Upper lobe of left lung (tissue), 4 donors: Measurements from ENCODE around the gene STK33.

Source experiments
- POLR2A ChIP-seq, 4 donors: fragments of 450-650 bp; IDR thresholded peaks; one replicate each; pipeline ENCODE4 v1.5.1; 2016 to 2017; ENCODE audit warnings: antibody characterized with exemption in 4 of 4, mild to moderate bottlenecking in 2 of 4
- POLR2AphosphoS5 ChIP-seq, 2 donors: sonication (generic); formaldehyde crosslinking; IDR thresholded peaks; one replicate each; pipeline ENCODE4 v1.5.1; 2017; ENCODE audit warnings: antibody characterized with exemption in 2 of 2
- TF ChIP-seq, protein P1 (sequence below), 6 experiments: fragments of 450-650 bp in 4 of 6; fragments of 200-600 bp in 2 of 6; sonication (generic) in 2 of 6; IDR thresholded peaks; one replicate each; pipeline ENCODE4 v1.5.1; 2016 to 2019; ENCODE audit warnings: antibody characterized with exemption in 6 of 6

DNA sequence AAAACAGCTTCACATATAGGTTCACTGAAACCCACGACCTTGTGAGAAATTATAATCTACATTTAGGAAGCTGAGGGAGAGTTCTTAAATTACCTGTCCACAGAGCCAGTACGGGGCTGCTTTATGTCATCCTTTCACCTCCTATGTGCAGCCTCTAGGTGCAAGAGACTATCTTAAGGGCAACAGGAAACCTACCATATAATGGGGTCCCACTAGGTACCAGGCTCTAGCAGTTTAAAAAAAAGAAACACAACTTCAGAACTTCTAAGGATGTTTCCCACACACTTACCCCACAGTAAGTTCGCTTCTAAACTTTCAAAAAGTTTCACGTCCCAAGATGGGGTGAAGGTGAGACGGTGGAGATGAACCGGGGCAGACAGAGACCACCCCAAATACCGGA lies 573 bp downstream of the STK33 start:
- TF ChIP-seq, protein P1, sequence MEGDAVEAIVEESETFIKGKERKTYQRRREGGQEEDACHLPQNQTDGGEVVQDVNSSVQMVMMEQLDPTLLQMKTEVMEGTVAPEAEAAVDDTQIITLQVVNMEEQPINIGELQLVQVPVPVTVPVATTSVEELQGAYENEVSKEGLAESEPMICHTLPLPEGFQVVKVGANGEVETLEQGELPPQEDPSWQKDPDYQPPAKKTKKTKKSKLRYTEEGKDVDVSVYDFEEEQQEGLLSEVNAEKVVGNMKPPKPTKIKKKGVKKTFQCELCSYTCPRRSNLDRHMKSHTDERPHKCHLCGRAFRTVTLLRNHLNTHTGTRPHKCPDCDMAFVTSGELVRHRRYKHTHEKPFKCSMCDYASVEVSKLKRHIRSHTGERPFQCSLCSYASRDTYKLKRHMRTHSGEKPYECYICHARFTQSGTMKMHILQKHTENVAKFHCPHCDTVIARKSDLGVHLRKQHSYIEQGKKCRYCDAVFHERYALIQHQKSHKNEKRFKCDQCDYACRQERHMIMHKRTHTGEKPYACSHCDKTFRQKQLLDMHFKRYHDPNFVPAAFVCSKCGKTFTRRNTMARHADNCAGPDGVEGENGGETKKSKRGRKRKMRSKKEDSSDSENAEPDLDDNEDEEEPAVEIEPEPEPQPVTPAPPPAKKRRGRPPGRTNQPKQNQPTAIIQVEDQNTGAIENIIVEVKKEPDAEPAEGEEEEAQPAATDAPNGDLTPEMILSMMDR (IDR thresholded peaks at IDR 0.05): no peak
- TF ChIP-seq POLR2AphosphoS5 (IDR thresholded peaks at IDR 0.05) (no peak), POLR2A (IDR thresholded peaks at IDR 0.05) (no peak)
